HG03095 (cell line): Measurements from ENCODE around the gene NDUFB10.
"Not testable (repeated sequence)": the region's sequence is repeated elsewhere in the genome, so short reads cannot be mapped to it uniquely, and the experiment has no call there.

Experiments
- ATAC-seq: cut with Tn5 transposase; IDR thresholded peaks from one replicate; pipeline ENCODE4 v1.9.1; 2021; ENCODE audit warnings: moderate library complexity; ENCODE audit not compliant: unreplicated experiment

Gene NDUFB10

DNA sequence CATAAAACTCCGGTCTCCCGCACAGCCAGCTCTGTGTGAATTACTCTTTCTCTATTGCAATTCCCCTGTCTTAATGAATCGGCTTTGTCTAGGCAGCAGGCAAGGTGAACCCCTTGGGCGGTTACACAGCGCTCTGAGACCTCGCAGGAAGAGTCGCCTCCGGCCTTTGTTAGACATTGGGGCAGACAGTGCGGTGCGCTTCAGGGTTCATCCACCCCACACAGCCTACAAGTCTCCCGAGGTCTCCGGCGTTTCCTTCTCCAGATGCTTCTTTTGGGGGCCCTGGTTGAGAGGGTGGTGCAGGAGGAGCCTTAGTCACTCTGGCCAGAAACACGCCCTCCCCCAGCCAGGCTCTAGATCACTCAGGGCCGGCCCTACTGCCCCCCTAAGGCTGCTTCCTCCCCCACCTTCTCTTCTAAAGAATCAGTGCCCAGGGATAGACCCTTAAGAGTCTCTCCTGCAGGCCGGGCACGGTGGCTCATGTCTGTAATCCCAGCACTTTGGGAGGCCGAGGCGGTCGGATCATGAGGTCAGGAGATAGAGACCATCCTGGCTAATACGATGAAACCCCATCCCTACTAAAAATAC lies 14.6 kb upstream of the NDUFB10 start:
- ATAC-seq, result no peak

DNA sequence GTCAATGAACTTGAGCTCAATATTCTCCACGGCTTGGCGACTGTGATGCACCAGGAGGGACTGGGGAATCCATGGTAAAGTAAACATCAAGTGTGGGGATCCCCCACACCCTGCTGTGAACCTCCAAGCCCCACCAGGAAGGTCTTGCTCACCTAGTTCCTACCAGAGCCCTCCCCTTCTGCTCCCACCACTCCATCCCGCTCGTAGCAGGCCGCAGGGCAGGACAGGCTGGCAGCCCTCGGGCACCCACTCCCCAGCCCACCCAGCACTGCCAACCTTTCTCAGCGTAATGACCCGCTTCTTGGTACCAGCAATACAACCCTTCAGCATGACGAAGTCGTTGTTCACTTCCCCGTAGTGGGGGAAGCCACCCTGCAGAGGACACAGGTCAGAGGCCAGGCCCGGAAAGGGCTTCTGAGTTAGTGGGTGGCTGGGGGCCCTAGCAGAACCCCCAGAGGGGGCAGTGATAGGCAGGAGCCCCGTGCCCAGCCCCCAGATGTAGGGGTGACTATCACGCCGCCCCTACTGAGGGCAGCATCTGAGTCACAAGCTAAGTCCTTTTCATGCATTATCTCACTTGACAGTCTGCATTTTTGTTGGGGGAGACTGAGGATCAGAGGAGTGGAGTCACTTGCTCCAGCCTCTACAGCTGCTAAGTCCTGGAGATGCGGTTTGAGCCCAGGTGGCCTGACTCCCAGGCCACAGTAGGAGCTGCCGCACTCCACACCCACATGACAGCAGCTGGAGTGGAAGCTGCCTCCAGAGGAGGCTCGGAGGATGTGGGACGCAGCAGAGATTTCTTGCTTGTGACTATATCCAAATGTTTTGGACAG lies 13.6 kb upstream of the NDUFB10 start:
- ATAC-seq, result no peak

DNA sequence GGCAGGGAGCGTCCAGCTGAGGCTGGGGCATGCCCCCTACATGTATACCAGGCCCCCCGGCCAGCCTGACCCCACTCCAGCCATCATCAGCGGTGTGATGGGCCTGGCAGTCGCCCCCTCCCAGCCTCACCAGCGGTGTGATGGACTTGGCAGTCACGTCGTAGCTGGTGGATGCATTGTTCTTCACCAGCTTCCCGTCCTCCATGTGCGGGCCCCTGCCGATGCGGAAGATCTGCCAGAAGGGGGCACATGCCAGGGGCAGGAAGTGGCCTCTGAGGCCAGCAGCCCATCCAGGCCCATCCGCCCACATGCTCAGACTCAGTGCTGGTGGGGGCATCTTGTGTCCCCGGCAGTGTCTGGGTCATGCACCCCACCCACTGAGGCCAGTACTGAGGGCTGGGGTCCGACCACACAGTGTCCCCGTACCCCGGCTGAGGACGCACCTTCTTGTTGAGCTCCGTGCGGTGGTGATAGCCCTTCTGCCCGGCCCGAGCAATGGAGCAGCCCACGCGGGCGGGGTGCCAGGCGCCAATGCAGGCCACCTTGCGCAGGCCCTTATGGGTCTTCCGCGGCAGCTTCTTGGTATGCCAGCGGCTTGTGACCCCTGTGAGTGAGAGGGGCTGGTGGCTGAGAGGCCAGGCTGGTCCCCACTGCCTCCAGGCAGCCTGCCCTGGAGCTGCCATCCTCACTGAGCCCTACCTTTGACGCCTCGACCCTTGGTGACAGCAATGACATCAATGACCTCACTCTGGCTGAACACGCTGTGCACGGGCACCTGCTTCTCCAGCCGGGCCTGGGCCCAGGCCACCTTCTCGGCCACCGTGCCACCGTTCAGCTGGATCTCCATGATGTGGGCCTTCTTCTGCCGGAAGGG lies 12.6 kb upstream of the NDUFB10 start:
- no peak for ATAC-seq

DNA sequence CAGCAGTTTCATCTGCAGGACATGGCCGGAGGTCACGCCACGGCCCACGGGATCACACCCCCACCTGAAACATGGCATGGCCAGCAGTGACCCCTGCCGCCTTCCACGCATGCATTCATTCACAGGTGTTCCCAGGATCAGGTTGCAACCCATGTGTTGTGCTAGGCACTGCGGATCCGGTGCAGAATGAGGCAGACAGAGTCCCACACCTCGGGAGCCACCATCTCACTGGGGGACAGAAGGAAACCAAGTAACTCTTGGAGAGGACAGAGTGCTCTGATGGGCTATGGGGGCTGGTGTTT lies 12.0 kb upstream of the NDUFB10 start:
- no peak for ATAC-seq

DNA sequence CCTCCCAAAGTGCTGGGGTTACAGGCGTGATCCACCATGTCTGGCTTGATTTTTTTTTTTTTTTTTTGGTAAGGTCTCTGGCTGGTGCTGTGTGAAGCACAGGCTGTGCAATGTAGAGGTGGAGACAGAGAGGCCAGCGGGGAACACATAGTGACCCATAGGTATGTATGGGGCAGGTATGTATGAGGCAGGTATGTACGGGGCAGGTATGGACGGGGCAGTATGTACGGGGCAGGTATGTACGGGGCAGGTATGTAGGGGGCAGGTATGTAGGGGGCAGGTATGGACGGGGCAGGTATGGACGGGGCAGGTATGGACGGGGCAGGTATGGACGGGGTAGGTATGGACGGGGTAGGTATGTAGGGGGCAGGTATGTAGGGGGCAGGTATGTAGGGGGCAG lies 9.8 kb upstream of the NDUFB10 start:
- no peak for ATAC-seq

DNA sequence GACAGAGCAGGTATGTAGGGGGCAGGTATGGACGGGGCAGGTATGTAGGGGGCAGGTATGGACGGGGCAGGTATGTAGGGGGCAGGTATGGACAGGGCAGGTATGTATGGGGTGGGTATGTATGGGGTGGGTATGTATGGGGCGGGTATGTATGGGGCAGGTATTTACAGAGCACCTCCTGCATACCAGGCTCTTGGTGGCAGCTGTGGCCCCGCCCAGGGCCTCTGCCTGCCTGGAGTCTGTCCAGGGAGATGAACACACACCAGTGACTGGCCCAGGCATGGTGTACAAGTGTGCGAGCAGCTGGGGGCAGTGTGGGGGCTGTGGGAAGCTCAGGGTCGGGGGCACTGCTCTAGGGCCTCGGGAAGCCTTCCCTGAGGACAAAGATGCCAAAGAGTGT lies 9.3 kb upstream of the NDUFB10 start:
- no peak for ATAC-seq

DNA sequence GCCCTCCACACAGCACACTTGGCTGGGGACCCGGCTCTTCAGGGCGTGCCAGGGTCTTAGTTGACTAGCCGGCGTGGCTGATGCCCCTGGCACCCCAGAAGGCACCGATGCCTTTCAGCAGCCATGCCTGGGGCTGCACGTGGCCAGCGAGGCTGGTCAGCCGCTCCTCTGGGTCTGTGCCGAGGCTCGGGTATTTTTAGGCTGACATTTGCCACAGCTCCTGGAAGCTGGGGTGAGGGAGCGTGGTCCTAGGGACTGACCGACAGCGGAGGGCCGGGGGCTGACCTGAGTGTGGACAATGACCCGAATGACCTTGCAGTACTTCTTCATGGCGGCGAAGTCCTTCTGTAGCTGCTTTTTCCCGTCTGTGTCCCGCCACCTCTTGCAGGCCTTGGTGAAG lies 8.8 kb upstream of the NDUFB10 start:
- no peak for ATAC-seq

DNA sequence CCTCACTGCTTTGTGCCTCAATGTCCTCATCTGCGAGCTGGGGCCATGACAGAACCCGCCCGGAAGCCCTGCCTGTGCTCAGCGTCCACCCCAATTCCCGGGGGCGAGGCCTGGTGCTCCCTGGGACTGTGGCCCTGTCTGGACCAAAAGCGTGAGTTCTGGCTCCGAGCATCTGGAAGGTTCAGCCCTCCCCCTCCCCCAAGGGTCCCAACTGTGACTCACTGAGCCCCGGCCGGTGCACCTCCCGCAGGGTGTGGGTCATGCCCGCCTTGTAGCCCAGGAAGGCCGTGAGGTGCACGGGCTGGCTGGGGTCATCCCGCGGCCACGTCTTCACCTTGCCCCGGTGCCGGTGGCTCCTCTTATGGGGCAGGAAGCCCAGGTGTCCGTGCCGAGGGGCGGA lies 5.6 kb upstream of the NDUFB10 start:
- ATAC-seq, result no peak

DNA sequence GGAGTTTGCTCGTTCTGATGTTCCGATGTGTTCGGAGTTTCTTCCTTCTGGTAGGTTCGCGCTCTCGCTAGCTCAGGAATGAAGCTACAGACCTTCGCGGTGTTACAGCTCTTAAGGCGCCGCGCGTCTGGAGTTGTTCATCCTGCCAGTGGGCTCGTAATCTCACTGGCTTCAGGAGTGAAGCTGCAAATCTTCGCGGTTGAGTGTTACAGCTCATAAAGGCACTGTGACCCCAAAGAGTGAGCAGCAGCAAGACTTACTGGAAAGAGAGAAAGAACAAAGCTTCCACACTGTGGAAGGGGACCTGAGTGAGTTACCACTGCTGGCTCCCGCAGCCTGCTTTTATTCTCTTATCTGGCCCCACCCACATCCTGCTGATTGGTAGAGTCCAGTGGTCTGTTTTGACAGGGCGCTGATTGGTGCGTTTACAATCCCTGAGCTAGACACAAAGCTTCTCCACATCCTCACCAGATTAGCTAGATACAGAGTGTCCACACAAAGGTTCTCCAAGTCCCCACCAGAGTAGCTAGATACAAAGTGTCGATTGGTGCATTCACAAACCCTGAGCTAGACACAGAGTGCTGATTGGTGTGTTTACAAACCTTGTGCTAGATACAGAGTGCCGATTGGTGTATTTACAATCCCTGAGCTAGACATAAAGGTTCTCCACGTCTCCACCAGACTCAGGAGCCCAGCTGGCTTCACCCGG lies 1.8 kb upstream of the NDUFB10 start:
- not testable (repeated sequence) for ATAC-seq

DNA sequence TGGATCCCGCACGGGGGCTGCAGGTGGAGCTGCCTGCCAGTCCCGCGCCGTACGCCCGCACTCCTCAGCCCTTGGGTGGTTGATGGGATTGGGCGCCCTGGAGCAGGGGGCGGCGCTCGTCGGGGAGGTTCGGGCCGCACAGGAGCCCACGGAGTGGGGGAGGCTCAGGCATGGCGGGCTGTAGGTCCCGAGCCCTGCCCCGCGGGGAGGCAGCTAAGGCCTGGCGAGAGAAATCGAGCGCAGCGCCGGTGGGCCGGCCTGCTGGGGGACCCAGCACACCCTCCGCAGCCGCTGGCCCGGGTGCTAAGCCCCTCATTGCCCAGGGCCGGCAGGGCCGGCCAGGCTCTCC lies 1.2 kb upstream of the NDUFB10 start:
- not testable (repeated sequence) for ATAC-seq

DNA sequence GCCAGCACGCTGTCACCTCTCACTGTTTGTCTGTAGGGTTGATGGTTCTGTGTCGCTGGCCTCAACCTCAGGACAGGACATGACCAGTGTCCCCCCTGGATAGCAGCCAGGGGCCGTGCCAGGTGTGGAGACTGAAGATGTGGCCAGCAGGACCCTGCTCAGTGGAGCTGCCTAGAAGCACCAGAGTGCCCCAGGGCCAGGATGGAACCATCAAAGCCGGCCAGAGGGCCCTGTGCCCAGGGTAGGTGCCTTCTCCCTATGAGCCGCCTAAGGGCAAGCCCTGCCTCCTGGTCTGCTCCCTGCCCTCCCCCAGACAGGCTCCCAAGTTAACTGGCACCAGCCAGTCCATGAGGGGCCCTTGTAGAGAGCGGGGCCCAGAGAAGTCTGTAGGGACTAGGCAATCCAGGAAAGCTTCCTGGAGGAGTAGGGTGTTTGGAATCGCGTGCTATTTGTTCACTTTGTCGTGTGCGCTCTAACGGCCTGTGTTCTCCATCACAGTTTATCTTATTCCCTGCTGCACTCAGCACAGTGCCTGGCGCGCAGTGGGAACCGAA lies 546 bp upstream of the NDUFB10 start:
- peak; percentile 6 for ATAC-seq

DNA sequence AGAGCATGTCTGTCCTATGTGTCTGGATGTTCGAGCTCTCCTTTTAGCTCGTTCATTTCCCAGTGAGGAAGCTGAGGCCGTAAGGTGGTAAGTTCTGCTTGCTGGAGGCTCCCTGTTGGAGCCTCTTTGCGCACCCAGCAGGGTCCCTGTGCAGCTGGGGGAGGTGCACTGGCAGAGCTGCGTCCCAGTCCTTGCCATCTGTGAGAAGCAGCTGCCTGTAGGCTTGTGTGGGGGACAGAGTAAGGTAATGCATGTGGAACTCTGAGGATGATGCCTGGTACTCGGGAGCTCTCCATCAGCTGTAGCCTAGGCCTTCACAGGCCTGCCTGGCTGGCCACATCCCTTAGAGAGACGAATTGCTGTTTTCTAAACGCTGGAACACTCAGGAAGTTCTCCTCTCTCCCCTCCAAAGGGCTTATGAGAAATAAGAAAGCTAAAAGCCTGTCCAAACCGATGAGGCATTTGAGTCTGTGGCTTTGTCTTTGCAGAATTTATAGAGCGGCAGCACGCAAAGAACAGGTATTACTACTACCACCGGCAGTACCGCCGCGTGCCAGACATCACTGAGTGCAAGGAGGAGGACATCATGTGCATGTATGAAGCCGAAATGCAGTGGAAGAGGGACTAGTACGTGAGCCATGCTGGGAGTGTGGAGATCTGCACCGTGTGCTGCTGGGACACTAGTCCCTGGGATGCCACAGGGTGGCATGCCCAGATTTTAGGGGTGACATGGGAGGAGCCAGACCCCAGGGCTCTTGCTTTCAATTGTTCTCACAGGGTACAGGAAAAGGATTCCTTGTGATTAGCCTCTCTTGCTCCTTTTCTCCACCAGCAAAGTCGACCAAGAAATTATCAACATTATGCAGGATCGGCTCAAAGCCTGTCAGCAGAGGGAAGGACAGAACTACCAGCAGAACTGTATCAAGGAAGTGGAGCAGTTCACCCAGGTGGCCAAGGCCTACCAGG lies 1.6 kb downstream of the NDUFB10 start:
- no peak for ATAC-seq

DNA sequence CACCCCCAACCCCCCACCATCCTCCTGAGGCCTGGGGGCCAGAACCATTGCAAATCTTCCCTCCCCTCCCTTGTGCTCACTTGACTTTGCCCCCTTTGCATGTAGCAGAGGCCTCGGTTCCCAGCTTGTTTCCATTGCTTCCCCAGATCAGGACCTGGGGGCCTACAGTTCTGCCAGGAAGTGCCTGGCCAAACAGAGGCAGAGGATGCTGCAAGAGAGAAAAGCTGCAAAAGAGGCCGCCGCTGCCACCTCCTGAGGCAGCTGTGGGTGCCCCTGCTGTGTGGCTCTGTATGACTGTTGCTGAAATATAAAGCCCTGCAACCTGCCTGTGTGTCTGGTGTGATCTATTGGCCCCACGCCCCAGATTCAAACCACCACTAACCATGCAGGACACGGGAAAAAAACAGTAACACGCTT lies 2.3 kb downstream of the NDUFB10 start:
- no peak for ATAC-seq

DNA sequence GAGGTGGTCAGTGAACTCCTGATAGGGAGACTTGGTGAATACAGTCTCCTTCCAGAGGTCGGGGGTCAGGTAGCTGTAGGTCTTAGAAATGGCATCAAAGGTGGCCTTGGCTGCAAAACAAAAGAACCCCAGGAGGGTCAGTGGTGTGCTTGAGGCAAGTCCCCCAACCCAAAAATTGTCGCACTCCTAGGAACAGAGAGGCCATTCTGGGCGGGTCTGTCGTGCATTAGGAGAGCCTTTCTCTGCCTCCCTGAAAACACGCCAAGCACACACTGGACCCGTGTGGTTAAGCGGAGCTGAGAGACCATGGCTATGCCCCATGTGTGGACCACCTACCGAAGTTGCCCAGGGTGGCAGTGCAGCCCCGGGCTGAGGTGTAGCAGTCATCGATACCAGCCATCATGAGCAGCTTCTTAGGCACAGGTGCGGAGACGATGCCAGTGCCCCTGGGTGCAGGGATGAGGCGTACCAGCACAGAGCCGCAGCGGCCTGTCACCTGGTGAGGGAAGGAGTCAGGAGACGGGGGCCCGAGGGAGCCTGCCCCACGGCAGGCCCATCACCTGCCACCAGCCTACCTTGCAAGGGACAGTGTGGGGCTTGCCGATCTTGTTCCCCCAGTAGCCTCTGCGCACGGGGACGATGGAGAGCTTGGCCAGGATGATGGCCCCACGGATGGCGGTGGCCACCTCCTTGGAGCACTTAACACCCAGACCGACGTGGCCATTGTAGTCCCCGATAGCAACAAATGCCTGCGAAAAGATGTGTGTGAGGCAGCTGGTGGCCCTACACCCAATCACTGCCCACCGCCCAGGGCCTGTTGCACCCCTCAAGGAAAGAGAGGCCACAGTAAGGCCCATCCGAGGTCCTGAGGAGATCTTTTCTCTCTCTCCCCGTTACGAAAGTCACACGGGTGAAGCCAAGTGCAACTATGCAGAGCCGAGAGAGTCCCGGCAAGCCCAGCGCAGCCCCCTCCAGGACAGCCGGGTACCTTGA lies 3.1 kb downstream of the NDUFB10 start:
- ATAC-seq, result not testable (repeated sequence)

DNA sequence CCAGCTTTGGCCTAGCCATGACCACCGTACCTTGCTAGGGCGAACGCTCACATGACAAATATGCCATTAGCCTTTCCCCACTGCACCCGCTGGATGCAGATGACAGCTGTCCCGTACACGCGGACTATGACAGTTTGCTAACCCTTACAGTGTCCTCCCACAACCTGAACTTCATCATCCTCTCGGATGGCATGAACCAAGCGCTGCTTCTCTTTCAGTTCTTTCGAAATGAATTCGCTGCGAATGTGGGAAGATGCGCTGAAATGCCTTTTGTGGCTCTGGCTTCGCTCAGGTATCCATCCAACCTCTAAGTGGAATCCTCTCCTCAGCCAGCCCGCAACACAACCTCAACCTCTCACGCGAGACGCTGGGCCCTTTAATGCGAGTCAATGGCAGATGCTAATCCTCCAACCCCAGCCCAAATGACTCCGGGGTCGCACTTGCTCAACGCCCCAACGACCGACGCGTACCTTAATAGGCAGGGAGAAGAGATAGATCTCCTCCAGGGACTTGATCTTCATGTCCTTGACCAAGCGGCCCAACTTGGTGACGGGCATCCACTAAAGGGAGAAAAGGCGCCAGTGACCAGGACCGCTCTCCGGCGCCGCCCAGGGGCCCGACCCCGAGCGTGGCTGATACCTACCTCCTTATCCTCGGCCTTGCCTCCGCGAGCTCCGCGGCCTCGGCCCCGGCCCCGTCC lies 4.6 kb downstream of the NDUFB10 start:
- ATAC-seq, result no peak

DNA sequence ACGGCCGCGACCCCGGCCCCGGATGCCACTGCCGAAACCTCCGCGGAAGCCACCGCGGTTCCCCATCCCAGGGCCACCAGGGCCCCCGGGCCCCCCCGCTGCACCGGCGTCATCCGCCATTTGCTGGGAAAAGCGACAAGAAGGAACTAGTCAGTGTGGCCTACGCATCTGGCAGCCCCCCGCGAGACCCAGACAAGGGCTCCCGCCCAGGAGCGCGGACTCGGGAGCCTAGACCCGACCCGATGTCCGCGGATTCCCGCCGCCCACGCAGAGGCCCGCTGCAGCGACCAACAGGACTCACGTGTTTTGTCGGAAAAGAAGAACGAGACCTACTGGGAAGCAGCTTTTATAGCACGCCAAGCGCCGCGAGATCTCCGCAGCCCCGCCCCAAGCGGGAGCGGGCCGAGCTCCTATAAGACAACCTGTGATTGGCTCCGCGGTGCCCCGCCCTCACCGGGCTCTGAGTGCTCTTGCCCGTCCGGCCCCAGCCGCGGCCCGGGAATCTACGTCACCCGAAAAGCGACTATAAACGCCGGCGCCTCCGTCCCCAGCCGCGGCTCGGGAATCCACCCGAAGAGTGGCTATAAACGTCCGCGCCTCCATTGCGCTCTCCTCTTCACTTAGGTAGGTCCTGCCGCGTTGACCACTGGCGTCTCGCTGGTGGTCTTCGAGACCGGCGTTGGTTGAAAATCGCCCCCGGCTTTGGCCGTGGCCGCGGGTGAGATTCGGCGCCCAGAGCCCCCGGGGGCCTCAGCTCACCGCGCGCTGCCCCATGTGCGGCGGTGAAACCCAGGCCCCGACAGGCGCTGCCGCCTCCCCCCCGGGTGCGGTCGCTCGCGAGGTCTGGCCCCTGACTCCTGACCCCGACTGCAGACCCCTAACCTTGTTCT lies 5.4 kb downstream of the NDUFB10 start, which contains the start of gene RPS2:
TSS of gene RPS2 (minus strand) at position 321 of the 890 bp plus-strand sequence. CDS start at position 120, 201 bp downstream.
- peak; percentile 75 for ATAC-seq
